Measurements from ENCODE around the gene INSL3. TPM values are rescaled to one million over a fixed set of nuclear protein-coding genes. Genes with fewer than 3 reads are reported as not detected.

INSL3 gene
- total RNA-seq, 1 experiment from 2014 or later: not detected

- no peak for DNase-seq (ENCODE audit: low read depth)
These were observed 24.8 kb upstream of the INSL3 start for GRCh38 chr19:17846146-17846545.

- no peak for DNase-seq (ENCODE audit: low read depth)
These were observed 22.7 kb upstream of the INSL3 start for GRCh38 chr19:17843908-17844490.

GRCh38 chr19:17843292-17843827, 22.0 kb upstream of the INSL3 start:
- no peak for DNase-seq (ENCODE audit: low read depth)

GRCh38 chr19:17842663-17843291, 21.5 kb upstream of the INSL3 start:
- DNase-seq (ENCODE audit: low read depth): no peak

GRCh38 chr19:17841810-17842662, 20.7 kb upstream of the INSL3 start:
- peak; percentile 85 for DNase-seq (ENCODE audit: low read depth)

- peak; percentile 66 for DNase-seq (ENCODE audit: low read depth)
These were observed 20.1 kb upstream of the INSL3 start for GRCh38 chr19:17841371-17841809.

- no peak for DNase-seq (ENCODE audit: low read depth)
These were observed 18.7 kb upstream of the INSL3 start for GRCh38 chr19:17840019-17840418.

GRCh38 chr19:17837972-17838371, 16.7 kb upstream of the INSL3 start:
- no peak for DNase-seq (ENCODE audit: low read depth)

- no peak for DNase-seq (ENCODE audit: low read depth)
These were observed 15.2 kb upstream of the INSL3 start for GRCh38 chr19:17836530-17836929.

GRCh38 chr19:17835182-17836006, 14.1 kb upstream of the INSL3 start:
- DNase-seq (ENCODE audit: low read depth): no peak

- peak; percentile 47 for DNase-seq (ENCODE audit: low read depth)
These were observed 13.2 kb upstream of the INSL3 start for GRCh38 chr19:17834350-17835181.

GRCh38 chr19:17832443-17833208, 11.3 kb upstream of the INSL3 start:
- no peak for DNase-seq (ENCODE audit: low read depth)

- DNase-seq (ENCODE audit: low read depth): no peak
These were observed 10.1 kb upstream of the INSL3 start for GRCh38 chr19:17831419-17831888.

- peak; percentile 78 for DNase-seq (ENCODE audit: low read depth)
These were observed 9.5 kb upstream of the INSL3 start for GRCh38 chr19:17830567-17831418.

GRCh38 chr19:17829855-17830566, 8.7 kb upstream of the INSL3 start:
- peak; percentile 69 for DNase-seq (ENCODE audit: low read depth)

GRCh38 chr19:17826508-17827056, 5.3 kb upstream of the INSL3 start:
- no peak for DNase-seq (ENCODE audit: low read depth)

GRCh38 chr19:17824339-17824738, 3.0 kb upstream of the INSL3 start:
- no peak for DNase-seq (ENCODE audit: low read depth)
